NCI-H1105 treated with DMSO at 0.1 percent for 48 hours (cell line): ENCODE data around the gene CD209.
"Not testable (repeated sequence)": the region's sequence is repeated elsewhere in the genome, so short reads cannot be mapped to it uniquely, and the experiment has no call there.

ENCODE experiments used
- DNase-seq: peaks from one replicate; lab custom pipeline; 2025; lab: John Stamatoyannopoulos, UW

The CD209 gene, protein sequence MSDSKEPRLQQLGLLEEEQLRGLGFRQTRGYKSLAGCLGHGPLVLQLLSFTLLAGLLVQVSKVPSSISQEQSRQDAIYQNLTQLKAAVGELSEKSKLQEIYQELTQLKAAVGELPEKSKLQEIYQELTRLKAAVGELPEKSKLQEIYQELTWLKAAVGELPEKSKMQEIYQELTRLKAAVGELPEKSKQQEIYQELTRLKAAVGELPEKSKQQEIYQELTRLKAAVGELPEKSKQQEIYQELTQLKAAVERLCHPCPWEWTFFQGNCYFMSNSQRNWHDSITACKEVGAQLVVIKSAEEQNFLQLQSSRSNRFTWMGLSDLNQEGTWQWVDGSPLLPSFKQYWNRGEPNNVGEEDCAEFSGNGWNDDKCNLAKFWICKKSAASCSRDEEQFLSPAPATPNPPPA

GRCh38 chr19:7746903-7747884, at the start of gene CD209:
TSS of gene CD209 (minus strand) at chr19:7747534. CDS start at chr19:7747511, 23 bp downstream.
- DNase-seq: no peak

DNA sequence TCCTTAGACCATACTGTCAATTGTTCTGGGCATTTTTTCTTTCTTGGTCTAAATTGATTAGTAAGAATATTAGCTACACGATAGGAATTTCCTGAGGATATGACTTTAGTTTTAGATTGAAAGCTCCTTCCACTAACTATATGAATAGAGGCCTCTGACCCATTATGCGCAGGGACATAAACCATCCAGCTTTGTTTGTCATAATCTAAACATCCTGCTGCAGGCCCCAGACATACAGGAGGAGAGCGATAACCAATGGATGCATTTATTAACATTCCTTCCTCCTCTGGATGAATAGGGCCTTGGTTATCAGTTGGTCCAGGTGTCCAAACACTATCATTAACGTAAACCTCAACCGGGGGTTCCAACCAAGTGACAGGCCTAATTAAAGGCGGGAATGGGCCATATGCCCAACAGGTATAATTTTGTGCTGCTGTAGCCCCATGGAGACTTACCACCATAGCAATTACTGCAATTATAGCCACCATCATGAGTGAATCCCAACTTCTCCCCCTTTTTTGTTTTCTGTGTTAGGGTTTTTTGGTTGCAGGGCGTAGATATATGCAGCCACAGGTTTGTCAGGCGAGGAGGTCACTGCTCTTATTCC, 48.3 kb upstream of the CD209 start:
- DNase-seq: peak; percentile 21

- no peak for DNase-seq
Measured at GRCh38 chr19:7793493-7793892, 46.2 kb upstream of the CD209 start.

DNA sequence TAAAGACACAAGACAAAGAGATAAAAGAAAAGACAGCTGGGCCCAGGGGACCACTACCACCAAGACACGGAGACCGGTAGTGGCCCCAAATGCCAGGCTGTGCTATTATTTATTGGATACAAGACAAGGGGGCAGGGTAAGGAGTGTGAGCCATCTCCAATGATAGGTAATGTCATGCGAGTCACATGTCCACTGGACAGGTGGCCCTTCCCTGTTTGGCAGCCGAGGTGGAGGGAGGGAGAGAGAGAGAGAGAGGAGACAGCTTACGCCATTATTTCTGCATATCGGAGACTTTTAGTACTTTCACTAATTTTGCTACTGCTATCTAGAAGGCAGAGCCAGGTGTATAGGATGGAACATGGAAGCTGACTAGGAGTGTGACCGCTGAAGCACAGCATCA, 45.4 kb upstream of the CD209 start:
- DNase-seq: not testable (repeated sequence)

DNA sequence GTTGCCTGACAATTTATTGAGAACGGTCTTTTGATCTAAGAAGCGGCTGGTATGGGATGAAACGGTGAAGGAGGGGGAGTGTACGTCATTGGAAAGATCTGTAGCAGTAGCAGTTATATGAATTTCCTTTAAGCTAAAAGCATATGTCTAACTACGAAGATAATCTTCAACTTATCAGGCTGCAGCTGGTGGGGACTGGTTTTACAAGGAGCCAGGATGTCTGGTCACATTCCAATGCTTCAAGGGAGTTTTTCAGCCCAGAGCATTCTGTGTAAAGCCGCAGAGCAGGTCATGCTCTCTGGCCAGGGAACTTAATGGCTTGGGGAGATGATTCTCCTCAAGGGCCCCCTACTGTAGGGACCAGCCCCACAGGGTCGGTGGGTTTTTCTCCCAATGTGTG, 44.9 kb upstream of the CD209 start:
- DNase-seq: no peak

DNA sequence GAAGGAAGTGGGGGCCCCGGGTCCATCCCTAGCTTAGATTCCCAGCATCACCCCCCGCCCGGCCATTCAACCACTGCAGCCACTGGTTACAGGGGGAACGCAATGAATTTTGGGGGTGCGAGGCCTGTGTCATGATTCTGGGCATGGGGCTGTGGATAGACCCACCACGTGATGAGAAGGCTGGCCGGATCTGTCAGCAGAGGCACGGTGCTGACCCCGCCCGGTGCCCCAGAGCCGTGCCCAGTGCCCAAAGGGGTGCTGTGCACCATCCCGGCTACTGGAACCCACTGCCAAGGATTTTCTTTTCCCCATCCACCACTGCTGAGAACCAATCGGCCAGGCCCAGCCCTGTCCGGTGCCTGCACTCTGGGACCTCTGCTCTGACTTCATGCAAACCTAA, 43.1 kb upstream of the CD209 start:
- DNase-seq: no peak

- DNase-seq: peak; percentile 17
Measured at GRCh38 chr19:7789447-7789846, 42.1 kb upstream of the CD209 start.

DNA sequence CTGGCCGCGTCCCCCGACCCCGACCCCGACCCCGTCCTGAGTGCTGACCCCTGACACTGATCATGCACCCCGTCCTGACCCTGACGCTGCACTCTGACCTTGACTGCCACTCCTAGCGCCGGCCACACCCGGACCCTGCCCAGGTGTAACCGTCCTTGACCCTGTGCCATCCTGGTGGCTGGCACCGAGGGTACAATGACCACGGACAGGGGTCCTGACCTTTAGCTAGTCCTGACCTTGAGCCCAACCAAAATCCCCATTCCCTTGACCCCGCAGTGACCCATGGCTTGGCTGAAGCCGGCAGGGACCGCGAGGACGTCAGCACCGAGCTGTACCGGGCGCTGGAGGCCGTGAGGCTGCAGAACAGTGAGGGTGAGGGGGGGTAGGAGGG, 41.6 kb upstream of the CD209 start:
- DNase-seq: no peak

- no peak for DNase-seq
Measured at GRCh38 chr19:7788178-7788932, 41.0 kb upstream of the CD209 start.

GRCh38 chr19:7787602-7788177, 40.4 kb upstream of the CD209 start:
- DNase-seq: no peak

- no peak for DNase-seq
Measured at GRCh38 chr19:7787141-7787540, 39.8 kb upstream of the CD209 start.

DNA sequence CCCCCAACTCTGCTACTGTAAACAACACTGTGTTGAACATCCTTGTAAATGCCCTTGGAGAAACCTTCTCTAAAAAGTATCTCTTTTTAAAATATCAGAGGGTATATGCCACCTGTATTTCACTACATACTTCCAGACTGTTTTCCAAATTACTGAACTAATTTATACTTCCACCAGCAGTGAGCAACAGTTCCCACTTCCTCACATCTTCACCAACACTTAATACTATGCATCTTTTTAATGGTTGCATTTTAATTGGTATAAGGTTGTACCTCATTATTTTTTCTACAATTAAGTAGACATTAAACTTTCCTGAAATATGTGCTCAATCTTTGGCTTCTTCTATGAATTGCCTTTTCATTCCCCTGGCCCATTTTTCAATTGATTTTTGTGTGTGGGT, 37.5 kb upstream of the CD209 start:
- no peak for DNase-seq

- no peak for DNase-seq
Measured at GRCh38 chr19:7783991-7784423, 36.7 kb upstream of the CD209 start.

- no peak for DNase-seq
Measured at GRCh38 chr19:7781157-7781556, 33.8 kb upstream of the CD209 start.

DNA sequence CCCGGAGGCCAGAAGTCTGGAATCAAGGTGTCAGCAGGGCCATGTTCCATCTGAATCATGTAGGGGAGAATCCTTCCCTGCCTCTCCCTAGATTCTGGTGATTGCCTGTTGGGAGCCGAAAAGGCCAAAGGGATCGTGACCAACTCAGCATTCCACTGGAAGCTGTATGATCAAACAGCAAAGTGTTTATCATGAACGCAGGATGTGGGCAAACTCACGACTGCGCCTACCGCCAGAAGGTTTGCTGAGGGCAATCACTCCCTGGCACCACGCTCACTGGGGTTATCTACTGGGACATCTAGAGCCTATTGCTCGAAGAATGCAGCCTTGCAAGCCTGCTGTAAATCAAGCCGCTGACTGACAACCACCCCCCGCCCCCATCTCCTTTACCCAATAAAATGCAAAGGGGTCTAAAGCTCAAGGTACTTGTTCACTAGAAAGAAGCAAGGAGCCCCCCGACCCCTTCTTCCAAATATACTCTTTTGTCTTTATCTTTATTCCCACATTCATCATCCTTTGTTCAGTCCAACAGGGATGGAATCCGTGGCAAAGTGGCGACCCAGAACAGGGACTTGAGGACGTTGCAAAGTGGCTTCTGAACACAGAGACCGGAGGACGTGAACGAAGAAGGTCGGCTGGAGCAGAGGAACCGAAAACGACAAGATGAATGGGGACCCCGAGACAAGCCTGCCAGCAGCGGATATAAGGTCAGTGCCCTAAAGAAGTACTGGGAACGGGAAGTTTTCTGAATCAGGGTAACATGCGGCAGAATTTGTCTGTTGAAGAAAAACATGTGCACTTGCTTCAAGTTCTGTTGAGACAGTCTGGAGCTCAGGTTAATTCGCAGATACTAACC, 32.5 kb upstream of the CD209 start:
- no peak for DNase-seq

- no peak for DNase-seq
Measured at GRCh38 chr19:7778081-7778480, 30.7 kb upstream of the CD209 start.

GRCh38 chr19:7775761-7776160, 28.4 kb upstream of the CD209 start:
- DNase-seq: no peak

GRCh38 chr19:7773841-7774240, 26.5 kb upstream of the CD209 start:
- DNase-seq: no peak

- DNase-seq: no peak
Measured at GRCh38 chr19:7772752-7773291, 25.5 kb upstream of the CD209 start.

DNA sequence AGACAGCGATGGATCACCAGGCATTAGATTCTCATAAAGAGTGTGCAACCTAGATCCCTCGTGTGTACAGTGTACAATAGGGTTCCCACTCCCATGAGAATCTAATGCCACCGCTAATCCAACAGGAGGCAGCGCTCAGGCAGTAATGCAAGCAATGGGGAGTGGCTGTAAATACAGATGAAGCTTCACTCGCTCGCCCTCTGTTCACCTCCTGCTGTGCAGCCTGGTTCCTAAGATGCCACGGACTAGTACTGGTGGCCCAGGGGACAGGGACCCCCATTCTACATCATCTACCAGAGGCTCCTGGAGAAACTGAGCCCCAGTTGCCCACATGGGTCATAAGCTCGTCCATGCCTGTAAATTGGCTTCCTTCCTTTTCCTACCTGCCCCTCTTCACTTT, 23.7 kb upstream of the CD209 start:
- no peak for DNase-seq
